HG03135 (cell line): ENCODE data around the gene ABCA4.
"Not testable (repeated sequence)": the region's sequence is repeated elsewhere in the genome, so short reads cannot be mapped to it uniquely, and the experiment has no call there.

ENCODE experiments used
- ATAC-seq: cut with Tn5 transposase; IDR thresholded peaks from one replicate; pipeline ENCODE4 v1.9.1; 2021; ENCODE audit warnings: mild to moderate bottlenecking, moderate library complexity; ENCODE audit not compliant: unreplicated experiment

Gene ABCA4

DNA sequence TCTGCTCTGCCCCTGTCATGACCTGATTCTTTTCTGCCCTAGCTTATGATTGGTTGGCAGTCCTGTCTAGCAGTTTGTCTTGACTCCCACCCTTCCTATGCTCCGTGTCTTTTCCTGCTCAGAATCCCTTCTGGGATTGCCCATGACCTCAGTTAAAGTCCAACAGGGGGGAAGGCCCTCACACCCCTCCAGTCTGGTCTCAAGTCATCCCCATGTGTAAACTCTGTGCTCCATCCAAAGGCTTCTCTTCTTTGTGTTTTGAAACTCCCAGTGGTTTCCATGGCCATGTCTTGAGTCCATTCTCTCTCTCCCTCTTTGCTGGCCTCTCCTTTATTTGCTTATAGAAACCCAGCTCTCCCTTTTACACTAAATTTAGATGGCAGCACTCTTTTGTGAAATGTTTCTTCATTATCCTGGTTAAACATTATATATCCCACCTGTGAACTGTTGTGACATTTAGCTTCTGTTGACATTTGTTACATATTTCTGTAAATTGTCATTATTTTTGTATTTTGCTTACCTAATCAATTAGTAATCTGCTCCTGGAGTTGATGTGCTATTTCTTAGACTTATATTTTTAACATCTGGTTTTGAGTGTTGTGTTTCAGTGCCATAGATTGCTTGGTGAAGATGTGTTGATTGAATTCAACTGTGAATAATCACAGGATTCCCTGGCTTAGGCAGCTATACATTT is 162.8 kb downstream of the ABCA4 start:
- no peak for ATAC-seq

DNA sequence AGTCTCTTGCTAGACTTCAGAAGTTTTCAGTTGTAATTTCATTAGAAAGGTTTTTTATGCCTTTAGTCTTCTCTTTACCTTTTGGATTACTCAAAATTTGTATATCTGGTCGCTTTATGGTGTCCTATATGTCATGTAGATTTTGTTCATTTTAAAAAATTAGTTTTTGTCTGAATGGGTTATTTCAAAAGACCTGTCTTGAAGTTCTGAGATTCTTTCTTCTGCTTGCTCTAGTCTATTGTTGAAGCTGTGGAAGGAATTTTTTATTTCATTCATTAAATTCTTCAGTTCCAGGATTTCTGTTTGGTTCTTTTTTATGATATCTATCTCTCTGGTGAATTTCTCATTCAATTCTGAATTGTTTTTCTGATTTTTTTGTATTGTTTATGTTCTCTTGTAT is 165.2 kb downstream of the ABCA4 start:
- ATAC-seq: no peak

DNA sequence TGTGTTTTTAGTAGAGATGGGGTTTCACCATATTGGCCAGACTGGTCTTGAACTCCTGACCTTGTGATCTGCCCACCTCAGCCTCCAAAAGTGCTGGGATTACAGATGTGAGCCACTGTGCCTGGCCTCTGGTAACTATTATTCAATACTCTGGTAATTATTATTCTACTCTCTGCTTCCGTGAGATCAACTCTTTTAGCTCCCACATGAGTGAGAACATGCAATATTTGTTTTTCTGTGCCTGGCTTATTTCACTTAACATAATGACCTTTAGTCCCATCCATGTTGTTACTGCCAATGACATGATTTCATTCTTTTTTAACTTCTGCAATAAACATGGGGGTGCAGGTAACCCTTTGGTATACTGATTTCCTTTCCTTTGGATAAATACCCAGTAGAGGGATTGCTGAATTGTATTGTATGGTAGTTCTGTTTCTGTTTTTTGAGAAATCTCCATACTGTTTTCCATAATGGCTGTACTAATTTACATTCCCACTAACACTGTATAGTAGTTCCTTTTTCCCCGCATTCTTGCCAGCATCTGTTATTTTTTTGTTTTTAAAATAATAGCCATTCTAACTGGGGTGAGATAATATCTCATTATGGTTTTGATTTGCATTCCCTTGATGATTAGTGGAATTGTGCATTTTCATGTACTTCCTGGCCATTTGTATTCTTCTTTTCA is 173.8 kb downstream of the ABCA4 start:
- ATAC-seq: not testable (repeated sequence)
